DMS 273 (cell line): ENCODE results near the gene CFAP90.
A peak's percentile ranks its signal among the peaks of the same experiment; 100 is the strongest.

Experiments
- DNase-seq: peaks from one replicate; lab custom pipeline; 2025; ENCODE audit not compliant: unreplicated experiment; lab: John Stamatoyannopoulos, UW

Gene CFAP90

GRCh38 chr5:7868427-7868772 is 17.5 kb upstream of the CFAP90 start:
- no peak for DNase-seq

DNA sequence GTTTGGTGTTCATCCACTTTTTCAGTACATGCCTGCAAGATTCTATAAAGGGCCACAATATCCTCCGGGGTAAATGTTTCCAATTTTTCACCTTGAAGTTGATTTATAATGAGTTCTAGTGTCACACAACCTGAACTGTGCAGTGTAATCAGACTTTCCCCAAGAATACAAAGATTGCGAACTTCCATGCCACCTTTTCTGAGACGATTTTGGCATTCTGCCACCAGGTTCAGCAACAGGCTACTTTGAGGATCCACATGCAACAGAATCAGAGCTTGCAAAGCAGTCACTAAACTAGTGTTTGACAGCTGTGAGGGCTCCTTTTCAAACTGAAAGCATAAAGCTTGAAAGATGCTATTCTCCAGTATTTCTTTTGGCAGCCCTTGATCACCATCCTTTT is 16.3 kb upstream of the CFAP90 start:
- DNase-seq, result peak; percentile 12

- no peak for DNase-seq
Measured at GRCh38 chr5:7866196-7866595, 15.3 kb upstream of the CFAP90 start.

- no peak for DNase-seq
Measured at GRCh38 chr5:7857926-7858632, 7.1 kb upstream of the CFAP90 start.

GRCh38 chr5:7857361-7857760 is 6.4 kb upstream of the CFAP90 start:
- DNase-seq, result no peak

DNA sequence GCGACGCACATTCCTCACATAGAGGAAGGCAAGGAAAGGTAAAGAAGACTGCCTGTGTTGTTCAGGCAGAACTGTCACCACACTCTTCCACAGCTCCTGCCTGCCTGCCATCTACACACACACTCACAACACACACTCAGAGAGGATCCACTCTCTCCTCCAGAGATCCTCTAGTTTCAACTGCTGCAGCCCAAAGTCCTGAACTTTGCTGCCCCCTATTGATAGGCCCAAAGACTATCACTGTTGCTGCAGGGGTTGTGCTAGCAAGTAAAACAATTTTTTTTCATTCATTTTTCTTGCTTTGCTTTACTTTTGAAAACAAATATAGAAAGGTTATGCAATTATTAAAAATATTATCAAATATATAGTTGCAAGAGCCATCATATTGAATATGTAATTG is 5.9 kb upstream of the CFAP90 start:
- peak; percentile 74 for DNase-seq

DNA sequence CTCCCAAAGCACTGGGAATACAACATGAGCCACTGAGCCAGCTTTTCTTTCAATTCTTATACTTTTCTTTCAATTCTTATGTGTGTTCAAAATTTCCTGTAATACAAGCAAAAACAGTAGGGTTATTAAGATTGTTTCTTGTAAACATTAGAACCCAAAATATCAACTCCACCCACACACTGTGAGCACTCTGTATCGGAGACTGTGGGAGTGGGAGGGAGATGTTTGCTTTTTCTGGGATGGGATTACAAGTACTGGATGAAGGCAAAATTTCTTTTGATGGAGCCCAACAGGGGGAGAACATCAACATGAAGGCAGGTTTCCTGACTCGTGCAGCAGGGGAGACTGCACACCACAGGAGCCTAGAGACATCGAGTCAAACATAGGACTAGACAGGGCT is 4.7 kb upstream of the CFAP90 start:
- DNase-seq, result no peak

GRCh38 chr5:7852988-7853387 is 2.1 kb upstream of the CFAP90 start:
- DNase-seq, result no peak

DNA sequence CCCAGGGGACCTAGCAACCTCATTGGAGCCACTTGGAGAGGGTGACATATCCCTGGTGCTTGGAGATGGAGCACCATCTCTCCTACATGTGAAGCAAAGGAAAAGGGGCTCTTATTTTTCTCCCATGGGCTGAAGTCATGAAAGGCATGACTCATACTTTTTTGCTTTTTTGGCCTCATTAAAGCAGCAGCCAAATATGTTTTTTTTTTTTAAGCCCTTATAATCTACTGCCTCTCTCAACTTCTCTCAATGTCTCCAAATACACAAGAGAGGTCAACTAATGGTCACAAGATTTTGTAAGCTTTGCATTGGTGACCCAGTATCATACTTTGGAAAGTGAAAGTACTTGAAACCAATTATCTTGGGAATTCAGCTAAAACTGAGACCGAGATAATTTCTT is 1.6 kb upstream of the CFAP90 start:
- DNase-seq, result no peak

DNA sequence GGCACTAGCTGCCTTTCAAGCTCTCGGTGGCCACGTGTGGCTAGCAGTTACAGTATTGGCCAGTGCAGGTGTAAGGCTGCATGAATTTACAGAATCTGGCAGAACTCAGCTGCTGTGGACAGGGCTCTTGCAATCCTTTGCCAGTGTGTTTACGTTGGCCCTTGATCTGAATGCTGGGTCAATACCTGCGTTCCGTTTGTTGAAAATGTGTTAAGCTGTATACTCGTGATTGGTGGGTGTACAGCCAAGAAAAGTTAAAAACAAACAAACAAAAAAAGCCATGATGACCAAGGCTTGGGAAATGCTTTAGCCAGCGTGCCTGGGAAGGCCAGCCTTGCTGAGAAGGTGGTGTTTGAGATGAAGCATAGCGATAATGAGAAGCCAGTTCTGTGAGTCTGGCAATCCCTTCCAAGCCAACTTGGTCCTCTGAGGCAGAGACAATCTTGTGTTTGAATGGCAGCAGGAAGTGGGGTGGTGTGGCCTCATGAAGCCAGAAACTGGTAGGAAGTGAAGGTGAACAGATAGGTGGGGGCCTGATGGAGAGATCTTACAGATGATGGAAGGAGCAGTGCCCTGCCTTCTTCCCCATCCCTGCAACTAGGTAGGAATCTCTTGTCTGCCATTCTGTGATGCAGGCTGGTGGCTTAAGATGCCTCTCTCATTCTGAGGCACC is 820 bp upstream of the CFAP90 start:
- no peak for DNase-seq

GRCh38 chr5:7851240-7851592 is 283 bp upstream of the CFAP90 start:
- DNase-seq, result no peak

- peak; percentile 58 for DNase-seq
Measured at GRCh38 chr5:7849681-7850394, 1.1 kb downstream of the CFAP90 start.

- no peak for DNase-seq
Measured at GRCh38 chr5:7848296-7848695, 2.6 kb downstream of the CFAP90 start.

DNA sequence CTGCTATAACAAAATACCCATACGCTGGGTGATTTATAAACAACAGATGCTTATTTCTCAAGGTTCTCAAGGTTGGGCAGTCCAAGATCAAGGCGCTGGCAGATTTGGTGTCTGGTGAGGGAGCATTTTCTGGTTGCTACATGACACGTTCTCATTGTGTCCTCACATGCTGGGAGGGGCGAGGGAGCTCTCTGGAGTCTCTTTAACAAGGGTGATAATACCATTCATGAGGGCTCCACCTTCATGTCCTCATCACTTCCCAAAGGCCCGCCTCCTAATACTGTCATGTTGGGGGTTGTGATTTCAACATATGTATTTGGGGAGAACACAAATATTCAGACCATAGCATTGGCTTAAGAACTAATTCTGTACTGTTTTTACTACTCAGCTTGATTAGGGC is 4.6 kb downstream of the CFAP90 start:
- no peak for DNase-seq

GRCh38 chr5:7845557-7845956 is 5.4 kb downstream of the CFAP90 start:
- DNase-seq, result no peak

DNA sequence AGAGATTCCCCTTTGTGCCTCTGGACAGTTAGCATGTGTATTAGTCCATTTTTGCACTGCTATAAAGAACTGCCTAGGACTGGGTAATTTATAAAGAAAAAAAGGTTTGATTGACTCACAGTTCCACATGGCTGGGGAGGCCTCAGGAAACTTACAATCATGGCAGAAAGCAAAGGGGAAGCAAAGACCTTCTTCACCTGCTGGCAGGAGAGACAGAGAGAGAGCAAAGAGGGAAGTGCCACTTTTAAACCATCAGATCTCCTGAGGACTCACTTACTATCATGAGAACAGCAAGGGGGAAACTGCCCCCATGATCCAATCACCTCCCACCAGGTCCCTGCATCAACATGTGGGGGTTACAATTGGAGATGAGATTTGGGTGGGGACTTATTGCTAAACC is 6.0 kb downstream of the CFAP90 start:
- no peak for DNase-seq

DNA sequence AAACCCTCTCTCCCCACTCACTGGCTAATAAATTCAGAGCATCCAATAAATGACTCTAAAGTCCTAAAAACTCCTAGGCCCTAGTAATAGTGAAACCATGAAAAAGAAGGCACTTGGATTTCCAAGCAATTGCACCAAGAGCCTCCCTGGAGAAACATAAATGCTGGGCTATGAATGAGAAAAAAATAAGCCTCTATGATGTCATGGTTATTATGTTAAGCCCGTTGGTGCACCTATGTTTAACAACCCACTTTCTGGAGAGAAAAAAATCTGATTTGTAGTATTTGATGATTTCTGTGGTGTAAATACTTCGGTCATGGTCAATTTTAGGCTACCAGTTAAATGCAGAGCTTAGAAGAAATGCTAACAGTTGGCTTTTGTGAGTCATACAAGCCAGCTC is 8.4 kb downstream of the CFAP90 start:
- no peak for DNase-seq

DNA sequence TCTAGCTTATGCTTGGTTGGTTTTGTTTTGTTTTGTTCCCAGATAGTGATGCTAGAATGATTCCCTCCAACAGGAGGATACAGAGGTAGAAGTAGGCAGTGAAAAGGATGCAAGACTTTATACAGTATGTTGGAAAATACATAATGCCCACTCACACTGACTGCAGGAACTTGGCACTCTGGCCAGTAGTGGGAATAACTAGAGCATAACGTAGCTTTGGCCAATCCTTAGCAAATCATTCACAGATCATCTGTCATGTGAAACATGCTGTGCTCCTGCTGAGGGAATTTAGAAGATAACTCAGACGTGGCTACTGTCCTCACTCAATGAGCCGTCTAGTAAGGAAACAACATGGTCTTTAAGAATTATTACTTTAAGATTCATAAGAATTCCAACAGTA is 13.5 kb downstream of the CFAP90 start:
- DNase-seq, result no peak

DNA sequence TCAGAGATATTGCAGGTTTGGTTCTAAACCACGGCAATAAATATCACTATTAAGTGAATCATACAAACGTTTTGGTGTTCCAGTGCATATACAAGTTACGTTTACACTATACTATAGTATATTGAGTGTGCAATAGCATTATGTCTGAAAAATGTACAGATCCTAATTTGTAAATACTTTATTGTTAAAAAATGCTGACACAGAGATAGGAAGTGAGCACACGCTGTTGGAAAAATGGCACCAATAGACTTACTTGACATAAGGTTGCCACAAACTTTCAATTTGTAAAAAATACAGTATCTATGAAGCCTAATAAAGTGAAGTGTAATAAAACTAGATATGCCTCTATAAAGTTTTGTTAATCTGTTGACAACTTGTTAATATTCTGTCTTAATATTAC is 16.0 kb downstream of the CFAP90 start:
- DNase-seq, result no peak

DNA sequence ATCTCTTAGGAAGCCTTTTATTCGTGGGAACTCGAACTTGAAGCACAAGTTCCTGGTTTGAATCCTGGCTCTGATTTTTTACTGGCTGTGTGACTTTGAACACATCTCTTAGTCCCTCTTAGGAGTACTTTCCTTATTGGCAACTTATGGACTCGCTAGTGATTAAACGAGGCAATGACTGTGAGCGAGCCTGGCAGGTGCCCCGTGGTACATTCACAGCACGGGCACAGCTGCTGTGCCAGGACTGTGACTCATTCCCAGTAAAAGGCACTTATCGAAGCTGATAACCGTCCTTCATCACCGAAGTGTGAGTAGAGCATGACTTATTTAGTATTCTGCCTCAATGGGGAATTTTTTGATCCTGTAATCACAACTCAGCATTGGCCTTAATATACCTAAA is 22.7 kb downstream of the CFAP90 start:
- peak; percentile 14 for DNase-seq

DNA sequence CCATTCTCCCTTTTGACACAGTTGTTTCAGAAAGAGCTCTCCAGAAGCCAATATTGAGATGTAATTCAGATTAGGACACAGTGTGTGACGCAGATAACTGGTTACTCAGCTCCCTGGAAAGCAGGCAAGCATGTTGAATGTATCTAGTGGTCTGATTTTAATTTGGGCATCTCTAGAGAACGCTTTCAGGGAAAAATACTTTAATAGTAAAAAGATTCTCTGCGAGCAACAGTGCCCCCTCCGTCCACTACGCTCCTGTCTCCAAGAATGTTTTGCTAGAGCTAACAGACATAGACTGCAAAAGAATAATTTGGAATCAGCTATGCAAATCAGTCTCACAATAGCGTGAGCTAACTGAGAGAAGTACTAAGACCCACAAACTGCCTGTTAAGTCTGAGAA is 23.3 kb downstream of the CFAP90 start:
- no peak for DNase-seq

DNA sequence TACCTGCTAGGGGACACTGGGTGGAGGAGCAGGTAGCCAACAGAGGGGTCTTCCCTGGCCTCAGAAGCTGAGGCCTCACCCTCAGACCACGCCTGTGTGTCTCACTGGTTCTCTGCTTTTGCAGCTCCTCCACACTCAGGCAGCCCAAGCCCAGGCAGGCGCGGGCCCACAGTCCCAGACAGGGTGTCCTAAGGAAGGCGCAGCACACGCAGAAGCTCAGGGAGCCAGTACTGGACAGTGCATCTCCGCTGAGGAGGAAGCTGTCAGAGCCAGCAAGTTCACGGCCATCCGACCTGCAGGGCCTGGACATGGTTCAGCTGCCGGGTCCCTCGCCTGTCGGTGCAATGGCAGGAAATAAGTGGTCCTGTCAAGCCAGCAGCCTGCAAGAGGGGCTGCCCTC is 25.3 kb downstream of the CFAP90 start:
- no peak for DNase-seq

- no peak for DNase-seq
Measured at GRCh38 chr5:7824995-7825394, 25.9 kb downstream of the CFAP90 start.
